GM12873 (cell line): ENCODE results near the gene KLHL2.

Source experiments
- CTCF ChIP-seq: IDR thresholded peaks from 2 replicates; pipeline ENCODE4 v1.5.1; 2012; ENCODE audit warnings: low read depth, mild to moderate bottlenecking, moderate library complexity, low read length, control low read depth; ENCODE audit not compliant: insufficient read depth; ENCODE audit errors: missing control alignments

The KLHL2 gene

GRCh38 chr4:165367040-165367439 lies 159.7 kb downstream of the KLHL2 start:
- no peak for TF ChIP-seq CTCF

- no peak for TF ChIP-seq CTCF
These were observed 160.8 kb downstream of the KLHL2 start for GRCh38 chr4:165368114-165368513.

GRCh38 chr4:165368567-165368966 lies 161.2 kb downstream of the KLHL2 start:
- no peak for TF ChIP-seq CTCF

- no peak for TF ChIP-seq CTCF
These were observed 162.2 kb downstream of the KLHL2 start for GRCh38 chr4:165369522-165369921.

- no peak for TF ChIP-seq CTCF
These were observed 163.2 kb downstream of the KLHL2 start for GRCh38 chr4:165370530-165370929.
